K562 (cell line): ENCODE results near the gene NDOR1. TPM values are rescaled to one million over a fixed set of nuclear protein-coding genes. Genes with fewer than 3 reads are reported as not detected.
A peak's percentile ranks its signal among the peaks of the same experiment; 100 is the strongest.

Experiments used
- BCL6 ChIP-seq: fragments of 250-450 bp; sonication (Bioruptor Pico); IDR thresholded peaks from 2 replicates; pipeline ENCODE4 v1.4.0; 2020
- BRF1 ChIP-seq: IDR thresholded peaks from 3 replicates; pipeline ENCODE4 v1.6.1; 2011; ENCODE audit warnings: borderline replicate concordance, mild to moderate bottlenecking; ENCODE audit not compliant: insufficient read length; ENCODE audit errors: extremely low read depth
- CTCF ChIP-seq, 3 experiments: IDR thresholded peaks in 2 of 3; conservative IDR thresholded peaks in 1 of 3; 2 replicates each; pipeline ENCODE4 v1.5.1; 2011 to 2012; ENCODE audit warnings: low read length in 3 of 3, mild to moderate bottlenecking in 3 of 3, control low read depth in 2 of 3, improper control_type of control experiment in 1 of 3, inconsistent platforms in 1 of 3, low read depth in 1 of 3, mixed read lengths in 1 of 3, moderate library complexity in 1 of 3; ENCODE audit not compliant: insufficient read depth in 2 of 3
- DEAF1 ChIP-seq: fragments of 450-650 bp; formaldehyde crosslinking; IDR thresholded peaks from 2 replicates; pipeline ENCODE4 v1.4.0; 2020; ENCODE audit warnings: mild to moderate bottlenecking, moderate library complexity
- FOXA3 ChIP-seq, 2 experiments: fragments of 450-650 bp in 1 of 2; sonication (generic) in 1 of 2; formaldehyde crosslinking; IDR thresholded peaks in 1 of 2; conservative IDR thresholded peaks in 1 of 2; 2 replicates each; pipeline versions ENCODE4 v1.4.0 to v1.8.0; 2020 to 2022; ENCODE audit warnings: mild to moderate bottlenecking in 2 of 2, missing genetic modification reagents in 1 of 2
- FOXJ2 ChIP-seq: fragments of 200-800 bp; sonication (Bioruptor generic); IDR thresholded peaks from 2 replicates; pipeline ENCODE4 v1.6.1; 2016; ENCODE audit warnings: missing genetic modification characterization, missing compliant biosample characterization
- GABPB2 ChIP-seq: fragments of 250-450 bp; sonication (Bioruptor Pico); conservative IDR thresholded peaks from 2 replicates; pipeline ENCODE4 v1.5.1; 2021; ENCODE audit warnings: mild to moderate bottlenecking
- HMG20B ChIP-seq: fragments of 250-450 bp; sonication (Bioruptor Pico); IDR thresholded peaks from 2 replicates; pipeline ENCODE4 v1.5.0; 2021; ENCODE audit warnings: mild to moderate bottlenecking
- POLR2AphosphoS2 ChIP-seq: IDR thresholded peaks from 2 replicates; pipeline ENCODE4 v1.6.1; 2012; ENCODE audit warnings: low read length, improper control_type of control experiment
- RBFOX2 ChIP-seq: fragments of 200-400 bp; formaldehyde crosslinking; IDR thresholded peaks from 2 replicates; pipeline ENCODE4 v1.6.1; 2017; ENCODE audit warnings: low read depth, mild to moderate bottlenecking, low read length, moderate library complexity
- SMAD4 ChIP-seq: fragments of 250-450 bp; sonication (Bioruptor Pico); conservative IDR thresholded peaks from 2 replicates; pipeline ENCODE4 v1.8.0; 2021; ENCODE audit warnings: inconsistent platforms, mild to moderate bottlenecking, moderate library complexity
- TRIM28 ChIP-seq: fragments of 450-650 bp; IDR thresholded peaks from 2 replicates; pipeline ENCODE4 v1.6.1; 2017
- YY1 ChIP-seq, 3 experiments: IDR thresholded peaks; 2 replicates each; pipeline ENCODE4 v1.6.1; 2011; ENCODE audit warnings: low read length in 2 of 3, mild to moderate bottlenecking in 2 of 3, moderate library complexity in 2 of 3, borderline replicate concordance in 1 of 3, control low read depth in 1 of 3, low read depth in 1 of 3; ENCODE audit not compliant: insufficient read depth in 3 of 3, insufficient replicate concordance in 2 of 3, control insufficient read depth in 1 of 3, insufficient read length in 1 of 3; ENCODE audit errors: extremely low read depth in 1 of 3
- ZFX ChIP-seq: sonication (generic); formaldehyde crosslinking; IDR thresholded peaks from 2 replicates; pipeline ENCODE4 v1.8.0; 2022; ENCODE audit warnings: mild to moderate bottlenecking, missing genetic modification reagents, moderate library complexity
- ZNF140 ChIP-seq: fragments of 250-450 bp; sonication (Bioruptor Pico); IDR thresholded peaks from 2 replicates; pipeline ENCODE4 v1.8.0; 2021; ENCODE audit warnings: moderate library complexity, mild to moderate bottlenecking, inconsistent platforms
- ZNF354B ChIP-seq: fragments of 250-450 bp; sonication (Bioruptor Pico); IDR thresholded peaks from 2 replicates; pipeline ENCODE4 v1.4.0; 2020
- ZNF436 ChIP-seq: fragments of 250-450, 450-650 bp; sonication (Bioruptor Pico); formaldehyde crosslinking; IDR thresholded peaks from 2 replicates; pipeline ENCODE4 v1.7.0; 2020; ENCODE audit warnings: mild to moderate bottlenecking
- ZNF764 ChIP-seq: fragments of 250-450 bp; sonication (Bioruptor Pico); IDR thresholded peaks from 2 replicates; pipeline ENCODE4 v1.4.0; 2020; ENCODE audit warnings: low read depth, mild to moderate bottlenecking, moderate library complexity
- ZNF780A ChIP-seq: fragments of 250-450 bp; sonication (Bioruptor Pico); IDR thresholded peaks from 2 replicates; pipeline ENCODE4 v1.5.0; 2021; ENCODE audit warnings: mild to moderate bottlenecking
- polyA plus RNA-seq, 8 experiments: library from polyadenylated mRNA; depleted of rRNA in 4 of 8; stranded (reverse) in 5 of 8; unstranded in 3 of 8; fragments of >200 nt; fragmentation: Nextera tagmentation in 2 of 8; fragmentation: Illumina TruSeq in 1 of 8; extraction: Ambion mirVana in 2 of 8; extraction: Trizol in 1 of 8; gene quantifications; 2 replicates each; pipeline versions ENCODE4 v1.2.1 to v1.2.3, GENCODE V29; 2011 to 2014; ENCODE audit warnings: inconsistent platforms in 1 of 8, missing spikeins in 1 of 8
- total RNA-seq, 7 experiments: library from RNA; depleted of rRNA in 6 of 7; stranded (reverse); fragments of >200 nt in 6 of 7; fragmentation: Illumina TruSeq in 2 of 7; extraction: Trizol in 2 of 7; gene quantifications; 2 replicates each; pipeline versions ENCODE4 v1.2.1 to v1.2.3, GENCODE V29; 2011 to 2021; ENCODE audit warnings: low replicate concordance in 1 of 7
- TF ChIP-seq, protein P1 (sequence below): fragments of 450-650 bp; formaldehyde crosslinking; IDR thresholded peaks from 2 replicates; pipeline ENCODE4 v1.4.0; 2020; ENCODE audit warnings: mild to moderate bottlenecking
- TF ChIP-seq, protein P2 (sequence below): fragments of 450-650 bp; conservative IDR thresholded peaks from 2 replicates; pipeline ENCODE4 v1.6.1; 2016; ENCODE audit warnings: missing genetic modification characterization, low read depth, mild to moderate bottlenecking, control low read depth, missing compliant biosample characterization

The NDOR1 gene
- total and polyA plus RNA-seq, 9 of the 15 experiments (the other 6 are each of a cell fraction or from before 2014, with no cell fraction given) = 0.06 to 36.9 (median 6.9) TPM

DNA sequence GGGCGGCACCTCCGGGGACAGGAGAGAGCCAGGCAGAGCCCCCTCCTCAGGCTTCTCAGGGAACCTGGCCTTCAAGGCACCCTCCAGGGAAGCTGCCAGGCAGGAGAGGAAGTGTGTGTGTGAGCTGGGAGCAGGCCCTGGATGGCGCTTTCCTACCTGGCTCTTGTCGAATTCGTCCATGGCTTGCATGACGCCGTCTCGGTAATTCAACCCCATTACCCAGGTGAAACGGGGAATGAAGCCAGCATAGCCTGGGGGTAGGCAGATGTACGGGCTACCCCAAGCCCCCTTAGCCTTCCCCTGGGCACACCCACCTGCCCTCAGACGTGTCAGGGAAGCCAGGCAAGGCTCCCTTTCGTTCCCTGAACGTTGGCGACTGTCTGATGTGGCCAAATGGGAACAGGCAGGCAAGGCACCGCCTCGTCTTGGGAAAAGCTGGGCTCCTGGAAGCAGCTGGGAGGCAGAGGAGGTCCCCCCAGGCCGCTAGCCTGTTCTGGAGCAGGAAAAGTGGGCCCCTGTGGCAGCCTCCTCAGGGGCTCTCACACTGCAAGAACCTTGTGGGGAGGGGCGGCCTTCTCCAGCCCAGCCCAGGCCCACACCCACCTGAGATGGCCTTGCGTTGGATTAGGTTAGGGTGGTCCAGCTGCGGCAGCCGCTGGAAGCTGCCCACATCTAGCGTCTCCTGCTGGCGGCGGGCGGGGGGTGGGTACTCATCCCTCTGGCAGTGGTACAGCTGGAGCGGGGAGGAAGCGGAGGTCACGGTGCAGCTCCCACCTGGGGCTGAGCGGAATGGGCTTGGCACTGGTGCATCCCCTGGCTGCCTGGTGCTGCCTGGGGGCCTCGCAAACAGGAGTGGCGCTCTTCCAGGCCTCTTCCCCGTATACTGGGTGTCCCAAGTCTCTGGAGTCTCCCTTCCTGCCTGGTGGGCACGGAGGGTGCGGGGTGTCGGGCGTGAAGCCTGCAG is 39.3 kb downstream of the NDOR1 start (continued):
- TF ChIP-seq FOXA3 (CRISPR knock-in tag; conservative IDR thresholded peaks at IDR 0.05 in 1 of 2, IDR thresholded peaks at IDR 0.05 in 1 of 2) = no peak
- TF ChIP-seq ZNF140 (CRISPR knock-in tag) = no peak
- no peak for TF ChIP-seq SMAD4
- peak; percentile 79 for TF ChIP-seq RBFOX2
- TF ChIP-seq BRF1 = no peak
- TF ChIP-seq FOXJ2 (tag) = no peak
- no peak for TF ChIP-seq ZNF354B
- no peak for TF ChIP-seq POLR2AphosphoS2
- TF ChIP-seq, protein P1, sequence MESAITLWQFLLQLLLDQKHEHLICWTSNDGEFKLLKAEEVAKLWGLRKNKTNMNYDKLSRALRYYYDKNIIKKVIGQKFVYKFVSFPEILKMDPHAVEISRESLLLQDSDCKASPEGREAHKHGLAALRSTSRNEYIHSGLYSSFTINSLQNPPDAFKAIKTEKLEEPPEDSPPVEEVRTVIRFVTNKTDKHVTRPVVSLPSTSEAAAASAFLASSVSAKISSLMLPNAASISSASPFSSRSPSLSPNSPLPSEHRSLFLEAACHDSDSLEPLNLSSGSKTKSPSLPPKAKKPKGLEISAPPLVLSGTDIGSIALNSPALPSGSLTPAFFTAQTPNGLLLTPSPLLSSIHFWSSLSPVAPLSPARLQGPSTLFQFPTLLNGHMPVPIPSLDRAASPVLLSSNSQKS (CRISPR knock-in tag) = no peak
- no peak for TF ChIP-seq BCL6
- TF ChIP-seq ZNF780A (CRISPR knock-in tag) = no peak
- TF ChIP-seq TRIM28 = no peak
- TF ChIP-seq CTCF (IDR thresholded peaks at IDR 0.05 in 2 of 3, conservative IDR thresholded peaks at IDR 0.05 in 1 of 3; ENCODE audit: insufficient read depth in 2 of 3, low read depth in 1 of 3, low read length in 3 of 3) = no peak
- TF ChIP-seq, protein P2, sequence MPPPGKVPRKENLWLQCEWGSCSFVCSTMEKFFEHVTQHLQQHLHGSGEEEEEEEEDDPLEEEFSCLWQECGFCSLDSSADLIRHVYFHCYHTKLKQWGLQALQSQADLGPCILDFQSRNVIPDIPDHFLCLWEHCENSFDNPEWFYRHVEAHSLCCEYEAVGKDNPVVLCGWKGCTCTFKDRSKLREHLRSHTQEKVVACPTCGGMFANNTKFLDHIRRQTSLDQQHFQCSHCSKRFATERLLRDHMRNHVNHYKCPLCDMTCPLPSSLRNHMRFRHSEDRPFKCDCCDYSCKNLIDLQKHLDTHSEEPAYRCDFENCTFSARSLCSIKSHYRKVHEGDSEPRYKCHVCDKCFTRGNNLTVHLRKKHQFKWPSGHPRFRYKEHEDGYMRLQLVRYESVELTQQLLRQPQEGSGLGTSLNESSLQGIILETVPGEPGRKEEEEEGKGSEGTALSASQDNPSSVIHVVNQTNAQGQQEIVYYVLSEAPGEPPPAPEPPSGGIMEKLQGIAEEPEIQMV = no peak
- no peak for TF ChIP-seq HMG20B (CRISPR knock-in tag)
- no peak for TF ChIP-seq GABPB2 (CRISPR knock-in tag)
- TF ChIP-seq DEAF1 (CRISPR knock-in tag) = no peak
- no peak for TF ChIP-seq ZNF436 (CRISPR knock-in tag)
- no peak for TF ChIP-seq ZFX (CRISPR knock-in tag)
- TF ChIP-seq YY1 (IDR thresholded peaks at IDR 0.05; ENCODE audit: borderline replicate concordance in 1 of 3, control insufficient read depth in 1 of 3, extremely low read depth in 1 of 3, insufficient read depth in 3 of 3, insufficient read length in 1 of 3, insufficient replicate concordance in 2 of 3, low read depth in 1 of 3, low read length in 2 of 3) = no peak
- no peak for TF ChIP-seq ZNF764
